Measurements from ENCODE around the gene ATP5ME.

GRCh38 chr4:656436-657337, 17.4 kb downstream of the ATP5ME start:
- no peak for TF ChIP-seq EZH2 (IDR thresholded peaks at IDR 0.05; ENCODE audit: borderline replicate concordance, low read depth, low read length, severe bottlenecking)
- TF ChIP-seq CTCF (IDR thresholded peaks at IDR 0.05; ENCODE audit: borderline replicate concordance, extremely low read depth, low read length, poor library complexity, severe bottlenecking): no peak

All from DND-41 (cell line).